NCI-H460 (cell line): Measurements from ENCODE around the gene SCAND1. TPM values are rescaled to one million over a fixed set of nuclear protein-coding genes. Genes with fewer than 3 reads are reported as not detected.

ENCODE experiments used
- DNase-seq: peaks from one replicate; pipeline ENCODE4 v3.0.0-alpha.2; 2016; ENCODE audit warnings: low read depth; ENCODE audit errors: extremely low read depth
- small RNA-seq, 2 experiments: library from RNA; depleted of rRNA; stranded (forward); fragments of <200 nt; gene quantifications; one replicate each; pipeline ENCODE3, GENCODE V24; 2014
- total RNA-seq: library from RNA; depleted of rRNA; stranded (reverse); fragments of >200 nt; shearing (Covaris generic); gene quantifications from 2 replicates; pipeline ENCODE4 v1.2.3, GENCODE V29; 2014; rRNA removed

SCAND1 gene
- total RNA-seq, 1 experiment from 2014 or later, result 35.0 TPM

- DNase-seq, result no peak
These were observed 46.3 kb downstream of the SCAND1 start for GRCh38 chr20:35908007-35908406.

DNA sequence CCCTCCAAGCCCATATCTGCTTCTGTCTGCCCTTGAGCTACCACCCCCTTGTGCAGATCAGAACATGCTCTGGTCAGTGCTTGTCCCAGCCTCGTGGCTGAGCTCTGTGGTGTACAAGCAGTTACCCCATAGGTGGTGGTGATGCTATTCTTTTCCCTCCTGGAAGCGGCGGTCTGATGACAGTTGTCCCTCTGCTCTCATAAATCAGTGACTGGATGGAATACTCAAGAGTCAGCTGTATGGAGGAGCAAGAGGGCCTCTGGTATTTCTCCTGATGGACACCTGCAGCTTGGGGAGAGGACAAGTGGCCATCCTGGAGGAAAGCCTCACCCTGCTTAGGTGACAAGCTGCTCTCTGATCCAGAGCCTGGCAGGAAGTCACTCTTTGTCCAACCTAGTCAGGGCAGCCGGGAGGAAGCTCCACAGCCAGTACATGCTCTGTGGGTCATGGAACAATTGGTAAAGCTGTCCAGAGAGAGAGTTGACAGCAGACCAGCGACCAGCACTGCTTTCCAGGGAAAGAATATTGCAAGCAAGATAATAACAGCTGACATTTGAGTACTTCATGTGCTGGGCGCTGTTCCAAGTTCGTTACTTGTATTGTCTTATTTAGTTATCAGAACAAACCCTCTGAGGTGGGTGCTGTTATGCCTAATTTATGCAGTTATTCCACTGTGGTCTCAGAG, 47.1 kb downstream of the SCAND1 start:
- no peak for DNase-seq

DNA sequence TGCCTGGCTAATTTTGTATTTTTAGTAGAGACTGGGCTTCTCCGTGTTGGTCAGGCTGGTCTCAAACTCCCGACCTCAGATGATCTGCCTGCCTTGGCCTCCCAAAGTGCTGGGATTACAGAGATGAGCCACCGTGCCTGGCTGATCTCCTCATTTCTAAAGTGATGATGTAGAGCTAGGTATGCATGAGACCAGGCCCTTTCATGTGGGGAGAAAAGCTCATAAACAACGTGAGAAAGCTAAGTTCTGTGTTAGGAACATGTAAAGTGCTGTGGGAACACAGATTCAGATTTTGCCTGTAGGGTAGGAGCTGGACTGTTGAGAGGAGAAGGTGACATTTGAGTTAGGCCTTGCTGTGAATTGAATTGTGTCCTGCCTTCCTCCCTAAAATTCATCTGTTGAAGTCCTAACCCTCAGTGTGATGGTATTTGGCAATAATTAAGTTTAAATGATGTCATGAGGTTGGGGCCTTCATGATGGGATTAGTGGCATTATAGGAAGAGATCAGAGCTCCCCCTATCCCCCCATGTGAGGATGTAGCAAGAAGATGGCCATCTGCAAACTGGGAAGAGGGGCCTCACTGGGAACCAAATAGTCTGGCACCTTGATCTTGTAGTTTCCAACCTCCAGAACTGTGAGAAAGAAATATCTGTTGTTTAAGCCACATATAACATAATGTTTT, 49.2 kb downstream of the SCAND1 start:
- no peak for DNase-seq

- DNase-seq, result no peak
These were observed 50.5 kb downstream of the SCAND1 start for GRCh38 chr20:35903843-35904242.

Small RNA genes lying within 50 kb of the gene (small RNA-seq; reads per million reads assigned to genes)
- gene RNU6-937P, result 0 reads per million in 2 experiments

Other genes with a start within 250 kb of the SCAND1 start
- 380 and 494 TPM in 2 replicates for gene RBM39, start 212.2 kb downstream of the SCAND1 start, total RNA-seq
- 106 and 112 TPM in 2 replicates for gene PHF20, start 182.5 kb downstream of the SCAND1 start, total RNA-seq
- gene CNBD2, start 14.1 kb upstream of the SCAND1 start, total RNA-seq, result 3.7 and 7.1 TPM in 2 replicates
- 5.4 and 7.4 TPM in 2 replicates for gene EPB41L1, start 200.2 kb upstream of the SCAND1 start, total RNA-seq